ENCODE measurements around the gene COX6A2.

DNA sequence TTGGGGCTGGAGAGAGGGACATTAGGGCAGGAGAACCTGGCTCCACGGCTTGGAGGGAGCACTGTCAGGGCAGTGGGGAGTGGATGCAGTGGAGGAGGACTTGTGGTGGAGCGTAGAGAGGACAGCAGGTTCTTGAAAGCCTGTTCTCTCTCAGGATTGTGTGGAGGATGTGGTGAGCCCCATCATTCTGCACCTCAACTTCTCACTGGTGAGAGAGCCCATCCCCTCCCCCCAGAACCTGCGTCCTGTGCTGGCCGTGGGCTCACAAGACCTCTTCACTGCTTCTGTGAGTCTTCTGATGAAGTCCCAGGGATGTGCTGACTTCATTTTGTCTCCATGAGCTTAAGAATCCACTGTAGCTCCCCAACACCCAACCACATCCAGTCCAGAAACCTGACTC, 13.5 kb downstream of the COX6A2 start:
- TF ChIP-seq POLR2AphosphoS5 (IDR thresholded peaks at IDR 0.05; ENCODE audit: borderline replicate concordance, low read depth, low read length) (no peak), EZH2 (IDR thresholded peaks at IDR 0.05) (no peak)
